Neutrophil (primary cell): ENCODE results near the gene TGOLN2.
A peak's percentile ranks its signal among the peaks of the same experiment; 100 is the strongest.

Experiments used
- H3K27ac ChIP-seq: fragments of 200-600 bp; sonication (generic); 2 replicates; pipeline ENCODE4 v1.5.1; 2016; ENCODE audit warnings: mild to moderate bottlenecking, moderate library complexity
- H3K27me3 ChIP-seq: fragments of 200-600 bp; sonication (generic); 2 replicates; pipeline ENCODE4 v1.6.0; 2016; ENCODE audit warnings: mild to moderate bottlenecking
- H3K36me3 ChIP-seq: fragments of 200-600 bp; sonication (generic); 2 replicates; pipeline ENCODE4 v1.5.1; 2017
- H3K4me1 ChIP-seq, 2 experiments: fragments of 200-600 bp in 1 of 2; sonication (generic) in 1 of 2; 1 replicate in 1 of 2; 2 replicates in 1 of 2; pipeline versions ENCODE4 v1.5.1 to v1.6.1; 2013 to 2016; ENCODE audit warnings: low read depth in 1 of 2, low read length in 1 of 2, mild to moderate bottlenecking in 1 of 2, moderate library complexity in 1 of 2; ENCODE audit not compliant: control insufficient read depth in 1 of 2, insufficient read depth in 1 of 2
- H3K4me3 ChIP-seq, 2 experiments: fragments of 200-600 bp in 1 of 2; sonication (generic) in 1 of 2; 1 replicate in 1 of 2; 2 replicates in 1 of 2; pipeline ENCODE4 v1.5.1; 2013 to 2016; ENCODE audit warnings: low read depth in 1 of 2, low read length in 1 of 2, mild to moderate bottlenecking in 1 of 2, moderate library complexity in 1 of 2
- H3K9me3 ChIP-seq: fragments of 200-600 bp; sonication (generic); 2 replicates; pipeline ENCODE4 v1.5.1; 2016
- CTCF ChIP-seq: fragments of 200-600 bp; sonication (generic); IDR thresholded peaks from 2 replicates; pipeline ENCODE4 v1.5.1; 2016; ENCODE audit warnings: antibody characterized with exemption

TGOLN2 gene

GRCh38 chr2:85308896-85309555 is 18.8 kb downstream of the TGOLN2 start:
- TF ChIP-seq CTCF = no peak
- H3K9me3 ChIP-seq = no peaks in the 10 kb centered on the region
- peaks cover 35% of the 10 kb centered on the region for H3K36me3 ChIP-seq
- H3K4me1 ChIP-seq = peaks cover 23 to 34% of the 10 kb centered on the region in 2 experiments
- H3K27ac ChIP-seq = peak overlapping the region; percentile 87
- H3K4me3 ChIP-seq = peak overlapping the region in 1 of 2 experiments; percentile 43
- peaks cover 16% of the 10 kb centered on the region for H3K27me3 ChIP-seq

GRCh38 chr2:85308201-85308600 is 19.6 kb downstream of the TGOLN2 start:
- peaks cover 16% of the 10 kb centered on the region for H3K27me3 ChIP-seq
- H3K4me1 ChIP-seq = peaks cover 23 to 34% of the 10 kb centered on the region in 2 experiments
- no peak for TF ChIP-seq CTCF
- H3K36me3 ChIP-seq = peaks cover 27% of the 10 kb centered on the region
- H3K27ac ChIP-seq = no peak overlapping the region
- no peaks in the 10 kb centered on the region for H3K9me3 ChIP-seq
- H3K4me3 ChIP-seq = no peak overlapping the region

GRCh38 chr2:85307527-85307897 is 20.3 kb downstream of the TGOLN2 start:
- no peaks in the 10 kb centered on the region for H3K9me3 ChIP-seq
- no peak for TF ChIP-seq CTCF
- peaks cover 20% of the 10 kb centered on the region for H3K36me3 ChIP-seq
- H3K27me3 ChIP-seq = peaks cover 16% of the 10 kb centered on the region
- peaks cover 23 to 34% of the 10 kb centered on the region in 2 experiments for H3K4me1 ChIP-seq
- no peak overlapping the region for H3K27ac ChIP-seq
- H3K4me3 ChIP-seq = no peak overlapping the region

DNA sequence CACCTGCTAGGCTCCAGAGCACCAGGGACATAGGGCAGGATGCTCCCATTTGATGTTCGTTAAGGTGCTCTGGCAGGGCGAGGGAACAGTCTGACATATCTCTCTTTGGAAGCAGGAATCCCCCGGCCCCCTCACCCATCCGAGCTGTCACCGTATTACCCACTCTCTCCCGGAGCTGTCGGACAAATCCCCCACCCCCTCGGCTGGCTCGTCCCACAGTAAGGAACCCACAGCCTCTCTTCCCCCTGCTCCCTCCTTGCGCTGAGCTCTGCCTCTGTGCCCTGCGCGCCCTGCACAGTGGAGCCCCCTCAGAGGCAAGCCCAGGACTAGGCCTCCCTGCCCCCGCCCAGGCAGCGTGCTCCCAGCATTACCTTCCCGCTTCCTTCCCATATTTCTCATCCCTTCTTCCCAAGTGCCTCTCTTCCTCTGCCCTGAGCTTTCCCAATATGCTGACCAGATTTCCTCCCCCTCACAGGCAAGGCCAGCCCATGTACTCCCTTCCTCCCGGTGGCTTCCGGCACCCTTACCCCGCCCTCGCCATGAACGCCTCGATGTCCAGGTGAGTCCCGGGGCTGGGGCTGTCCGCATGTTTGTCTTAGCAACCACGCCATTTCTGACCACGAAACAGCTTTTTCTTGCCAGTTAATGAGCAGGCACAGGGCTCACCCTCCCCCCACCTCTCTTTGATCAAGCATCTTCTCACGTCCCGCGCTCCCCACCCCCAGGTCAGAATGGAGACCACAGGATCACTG is 23.8 kb downstream of the TGOLN2 start:
- no peak overlapping the region for H3K27ac ChIP-seq
- no peaks in the 10 kb centered on the region for H3K9me3 ChIP-seq
- no peak for TF ChIP-seq CTCF
- no peak overlapping the region for H3K4me3 ChIP-seq
- H3K27me3 ChIP-seq = peaks cover 16% of the 10 kb centered on the region
- peaks cover 6% of the 10 kb centered on the region for H3K36me3 ChIP-seq
- peaks cover 6 to 18% of the 10 kb centered on the region in 2 experiments for H3K4me1 ChIP-seq

GRCh38 chr2:85302121-85302520 is 25.7 kb downstream of the TGOLN2 start:
- H3K9me3 ChIP-seq = no peaks in the 10 kb centered on the region
- H3K27me3 ChIP-seq = peaks cover 20% of the 10 kb centered on the region
- H3K4me1 ChIP-seq = peaks cover 0 to 3% of the 10 kb centered on the region in 2 experiments
- H3K36me3 ChIP-seq = no peaks in the 10 kb centered on the region
- no peak overlapping the region for H3K4me3 ChIP-seq
- no peak for TF ChIP-seq CTCF
- no peak overlapping the region for H3K27ac ChIP-seq
